Measurements from ENCODE around the gene SCARF2.
"Not testable (repeated sequence)": the region's sequence is repeated elsewhere in the genome, so short reads cannot be mapped to it uniquely, and the experiment has no call there.

GRCh38 chr22:20376281-20376680, 61.3 kb downstream of the SCARF2 start:
- TF ChIP-seq CTCF (IDR thresholded peaks at IDR 0.05; ENCODE audit: control extremely low read depth in 1 of 3, insufficient read depth in 1 of 3, low read depth in 1 of 3, low read length in 3 of 3); CEBPB (IDR thresholded peaks at IDR 0.05; ENCODE audit: low read depth, low read length); E2F6 (IDR thresholded peaks at IDR 0.05); RBBP5 (IDR thresholded peaks at IDR 0.05; ENCODE audit: borderline replicate concordance, low read depth, low read length); POLR2A (IDR thresholded peaks at IDR 0.05; ENCODE audit: control extremely low read depth in 1 of 2, low read depth in 2 of 2, low read length in 2 of 2); NRF1 (IDR thresholded peaks at IDR 0.05; ENCODE audit: low read depth, low read length); CBX5 (IDR thresholded peaks at IDR 0.05; ENCODE audit: low read depth, low read length); MAX (IDR thresholded peaks at IDR 0.05): not testable (repeated sequence)
